AG04450 (cell line): ENCODE measurements around the gene SH3RF3. TPM values are rescaled to one million over a fixed set of nuclear protein-coding genes. Genes with fewer than 3 reads are reported as not detected.

Experiments
- CTCF ChIA-PET: fragments of 300-600, 350-600 bp; formaldehyde crosslinking; extraction: SDS; loops from one replicate; lab custom pipeline; 2022; ENCODE audit warnings: antibody characterized with exemption, inconsistent platforms; lab: Charles Lee
- POLR2A ChIA-PET: fragments of 350-600 bp; formaldehyde crosslinking; extraction: SDS; loops from one replicate; lab custom pipeline; 2021; ENCODE audit warnings: antibody characterized with exemption, inconsistent platforms; lab: Yijun Ruan, JAX
- DNase-seq: peaks from one replicate; pipeline ENCODE4 v3.0.0-alpha.2; 2011; ENCODE audit warnings: low read depth, low spot score
- H3K27ac ChIP-seq: one replicate; pipeline ENCODE4 v1.5.1; 2012; ENCODE audit warnings: low read depth, low read length, control low read depth
- H3K27me3 ChIP-seq: one replicate; pipeline ENCODE4 v1.6.0; 2012; ENCODE audit warnings: low read length; ENCODE audit not compliant: control insufficient read depth, insufficient read depth
- H3K4me3 ChIP-seq: 2 replicates; pipeline ENCODE4 v1.5.1; 2011; ENCODE audit warnings: mild to moderate bottlenecking, low read depth, low read length, control low read depth
- H3K9me3 ChIP-seq: 2 replicates; pipeline ENCODE4 v1.5.1; 2012; ENCODE audit warnings: low read length; ENCODE audit not compliant: control insufficient read depth, insufficient read depth
- polyA plus RNA-seq: library from polyadenylated mRNA; depleted of rRNA; stranded (reverse); fragments of >200 nt; gene quantifications from 2 replicates; pipeline ENCODE4 v1.2.3, GENCODE V29; 2011
- TF ChIP-seq, protein P1 (sequence below): IDR thresholded peaks from 2 replicates; pipeline ENCODE4 v1.5.1; 2011; ENCODE audit warnings: low read depth, low read length, control low read depth, inconsistent platforms

SH3RF3 gene
- polyA plus RNA-seq, 1 experiment, result 5.7 TPM

DNA sequence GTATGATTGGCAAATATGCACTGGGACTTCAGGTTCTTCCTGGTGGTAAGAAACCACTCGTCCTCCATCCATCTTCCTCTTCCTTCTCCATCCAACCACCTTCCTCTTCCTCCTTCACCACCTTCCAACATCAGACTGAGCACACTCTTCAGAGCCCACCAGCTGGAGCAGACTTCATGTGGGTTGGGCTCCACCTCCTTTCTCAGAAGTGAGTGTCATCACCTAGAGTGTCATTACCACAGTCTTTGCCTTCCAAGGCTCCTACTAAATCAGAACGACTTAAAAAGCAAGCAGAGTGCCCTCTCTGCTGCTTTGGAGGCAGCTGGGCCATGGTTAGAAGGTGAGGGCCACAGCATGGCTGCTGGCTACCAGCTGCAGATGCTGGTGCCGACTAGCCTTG lies 171.6 kb downstream of the SH3RF3 start:
- no peaks in the 10 kb centered on the region; the same call in 1 of the 2 replicates for H3K9me3 ChIP-seq
- H3K4me3 ChIP-seq, result no peak overlapping the region
- DNase-seq, result no peak
- no peak overlapping the region for H3K27ac ChIP-seq
- no peaks in the 10 kb centered on the region for H3K27me3 ChIP-seq
- TF ChIP-seq, protein P1, sequence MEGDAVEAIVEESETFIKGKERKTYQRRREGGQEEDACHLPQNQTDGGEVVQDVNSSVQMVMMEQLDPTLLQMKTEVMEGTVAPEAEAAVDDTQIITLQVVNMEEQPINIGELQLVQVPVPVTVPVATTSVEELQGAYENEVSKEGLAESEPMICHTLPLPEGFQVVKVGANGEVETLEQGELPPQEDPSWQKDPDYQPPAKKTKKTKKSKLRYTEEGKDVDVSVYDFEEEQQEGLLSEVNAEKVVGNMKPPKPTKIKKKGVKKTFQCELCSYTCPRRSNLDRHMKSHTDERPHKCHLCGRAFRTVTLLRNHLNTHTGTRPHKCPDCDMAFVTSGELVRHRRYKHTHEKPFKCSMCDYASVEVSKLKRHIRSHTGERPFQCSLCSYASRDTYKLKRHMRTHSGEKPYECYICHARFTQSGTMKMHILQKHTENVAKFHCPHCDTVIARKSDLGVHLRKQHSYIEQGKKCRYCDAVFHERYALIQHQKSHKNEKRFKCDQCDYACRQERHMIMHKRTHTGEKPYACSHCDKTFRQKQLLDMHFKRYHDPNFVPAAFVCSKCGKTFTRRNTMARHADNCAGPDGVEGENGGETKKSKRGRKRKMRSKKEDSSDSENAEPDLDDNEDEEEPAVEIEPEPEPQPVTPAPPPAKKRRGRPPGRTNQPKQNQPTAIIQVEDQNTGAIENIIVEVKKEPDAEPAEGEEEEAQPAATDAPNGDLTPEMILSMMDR, result no peak
- ChIA-PET CTCF (no interaction called here), POLR2A (no interaction called here)

DNA sequence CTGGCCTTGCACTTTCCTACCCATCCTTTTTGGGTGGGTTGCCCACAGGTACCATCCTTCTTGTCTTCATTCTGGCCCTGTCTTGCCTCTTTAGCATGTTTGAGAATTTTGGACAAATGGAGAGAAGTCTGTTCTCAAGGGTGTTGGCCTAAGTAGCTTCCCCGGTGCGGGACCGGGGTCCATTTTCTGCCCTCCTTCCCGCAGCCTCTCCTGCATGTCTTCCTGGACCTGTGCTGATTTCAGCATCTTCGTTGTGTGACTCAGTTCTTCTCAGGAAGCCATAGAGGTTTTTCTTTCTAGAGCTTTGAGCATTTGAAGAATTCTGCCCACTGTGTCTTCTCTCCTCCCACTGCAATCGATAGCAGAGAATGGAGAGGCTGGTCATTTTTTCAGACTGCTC lies 172.7 kb downstream of the SH3RF3 start:
- Histone ChIP-seq H3K27me3 (no peaks in the 10 kb centered on the region), H3K4me3 (no peak overlapping the region), H3K9me3 (no peaks in the 10 kb centered on the region), H3K27ac (no peak overlapping the region)
- TF ChIP-seq, protein P1, result no peak
- ChIA-PET POLR2A (no interaction called here), CTCF (no interaction called here)
- DNase-seq, result no peak

- Histone ChIP-seq H3K27ac (no peak overlapping the region), H3K4me3 (no peak overlapping the region), H3K27me3 (no peaks in the 10 kb centered on the region), H3K9me3 (no peaks in the 10 kb centered on the region)
- DNase-seq, result no peak
- TF ChIP-seq, protein P1, result no peak
- CTCF ChIA-PET, result no interaction called here
- POLR2A ChIA-PET, result no interaction called here
Measured at GRCh38 chr2:109302319-109302718, 173.3 kb downstream of the SH3RF3 start.

GRCh38 chr2:109304242-109304641 lies 175.2 kb downstream of the SH3RF3 start:
- TF ChIP-seq, protein P1, result no peak
- no peaks in the 10 kb centered on the region for H3K27me3 ChIP-seq
- H3K4me3 ChIP-seq, result no peak overlapping the region
- no peak overlapping the region for H3K27ac ChIP-seq
- DNase-seq, result no peak
- ChIA-PET POLR2A (no interaction called here), CTCF (interaction anchor here (0.9 kb wide), 2 partner anchors 11 to 13 kb away, joined by 3 to 5 read pairs; no protein-coding TSS in a partner anchor)
- H3K9me3 ChIP-seq, result no peaks in the 10 kb centered on the region

- ChIA-PET CTCF (interaction anchor here (0.5 to 0.9 kb wide), 2 partner anchors 12 to 40 kb away, joined by 3 to 5 read pairs; no protein-coding TSS in a partner anchor), POLR2A (no interaction called here)
- DNase-seq, result no peak
Measured at GRCh38 chr2:109304731-109305470, 175.9 kb downstream of the SH3RF3 start.

More at GRCh38 chr2:109304731-109305470, 175.9 kb downstream of the SH3RF3 start:
- Histone ChIP-seq H3K9me3 (no peaks in the 10 kb centered on the region), H3K27ac (no peak overlapping the region), H3K27me3 (no peaks in the 10 kb centered on the region), H3K4me3 (no peak overlapping the region)
- TF ChIP-seq, protein P1, result no peak
